Naive thymus-derived CD4-positive, alpha-beta T cell (primary cell): Measurements from ENCODE around the gene RRAS. TPM values are rescaled to one million over a fixed set of nuclear protein-coding genes. Genes with fewer than 3 reads are reported as not detected.

Source experiments
- ATAC-seq: fragments of 150-1000 bp; cut with Tn5 transposase; 2 replicates; pipeline ENCODE4 v1.10.0; 2021; ENCODE audit warnings: mild to moderate bottlenecking, moderate library complexity
- CTCF ChIA-PET: fragments of 350-600 bp; sonication (Branson Sonifier 250); formaldehyde crosslinking; loops from one replicate; lab custom pipeline; 2021; ENCODE audit warnings: antibody characterized with exemption; lab: Charles Lee
- POLR2A ChIA-PET: fragments of 350-600 bp; sonication (Branson Sonifier 250); formaldehyde crosslinking; loops from one replicate; lab custom pipeline; 2021; ENCODE audit warnings: antibody characterized with exemption, inconsistent platforms; lab: Charles Lee
- DNase-seq, 9 donors: peaks; one replicate each; pipeline versions ENCODE4 v3.0.0 to v3.0.0-alpha.2; 2020 to 2022; ENCODE audit warnings: mixed read lengths in 1 of 9
- H3K27ac ChIP-seq: one replicate; pipeline ENCODE4 v1.7.0; 2013; ENCODE audit warnings: mild to moderate bottlenecking, low read depth, low read length, moderate library complexity
- H3K27me3 ChIP-seq, 2 donors: one replicate each; pipeline ENCODE4 v1.7.0; 2013; ENCODE audit warnings: low read length in 2 of 2, mild to moderate bottlenecking in 2 of 2, moderate library complexity in 2 of 2; ENCODE audit not compliant: control insufficient read depth in 2 of 2, insufficient read depth in 2 of 2
- H3K36me3 ChIP-seq, 3 experiments: 1 replicate in 2 of 3; 2 replicates in 1 of 3; pipeline ENCODE4 v1.7.0; 2013; ENCODE audit warnings: low read length in 3 of 3, mild to moderate bottlenecking in 3 of 3, moderate library complexity in 1 of 3; ENCODE audit not compliant: insufficient read depth in 3 of 3, control insufficient read depth in 2 of 3
- H3K4me1 ChIP-seq, 2 donors: one replicate each; pipeline ENCODE4 v1.7.0; 2013; ENCODE audit warnings: low read length in 2 of 2, mild to moderate bottlenecking in 2 of 2, moderate library complexity in 1 of 2; ENCODE audit not compliant: control insufficient read depth in 2 of 2, insufficient read depth in 2 of 2
- H3K4me3 ChIP-seq: 2 replicates; pipeline ENCODE4 v1.7.0; 2013; ENCODE audit warnings: mild to moderate bottlenecking, low read length
- H3K9me3 ChIP-seq, 3 experiments: 1 replicate in 2 of 3; 2 replicates in 1 of 3; pipeline ENCODE4 v1.7.0; 2013; ENCODE audit warnings: low read length in 3 of 3; ENCODE audit not compliant: control insufficient read depth in 2 of 3
- H3K27ac Mint-ChIP-seq, 9 donors: one replicate each; pipeline ENCODE4 v1.8.0; 2020 to 2022; ENCODE audit warnings: mixed read lengths in 9 of 9, mild to moderate bottlenecking in 8 of 9, moderate library complexity in 5 of 9, inconsistent platforms in 2 of 9
- H3K27me3 Mint-ChIP-seq, 5 donors: one replicate each; pipeline ENCODE4 v1.8.0; 2021 to 2022; ENCODE audit warnings: mixed read lengths in 5 of 5, mild to moderate bottlenecking in 1 of 5
- H3K36me3 Mint-ChIP-seq, 5 donors: one replicate each; pipeline ENCODE4 v1.8.0; 2020 to 2022; ENCODE audit warnings: mixed read lengths in 5 of 5, mild to moderate bottlenecking in 3 of 5, inconsistent platforms in 1 of 5
- H3K4me1 Mint-ChIP-seq, 7 donors: one replicate each; pipeline ENCODE4 v1.8.0; 2020 to 2022; ENCODE audit warnings: mixed read lengths in 7 of 7, mild to moderate bottlenecking in 3 of 7, inconsistent platforms in 1 of 7
- H3K4me3 Mint-ChIP-seq, 10 donors: one replicate each; pipeline ENCODE4 v1.8.0; 2020 to 2022; ENCODE audit warnings: mild to moderate bottlenecking in 10 of 10, mixed read lengths in 10 of 10, moderate library complexity in 6 of 10, inconsistent platforms in 2 of 10
- H3K9me3 Mint-ChIP-seq, 11 donors: one replicate each; pipeline ENCODE4 v1.8.0; 2020 to 2022; ENCODE audit warnings: mixed read lengths in 11 of 11, mild to moderate bottlenecking in 4 of 11, inconsistent platforms in 1 of 11, moderate library complexity in 1 of 11
- intact Hi-C, 2 donors: fragments of 100-400 bp; cut with micrococcal nuclease; formaldehyde crosslinking; loops; one replicate each; pipeline ENCODE4 v1.15.1; 2023
- polyA plus RNA-seq, 2 donors: library from polyadenylated mRNA; unstranded; fragments of 300-500 nt; fragmentation: Illumina TruSeq; gene quantifications; one replicate each; pipeline ENCODE4 v1.2.3, GENCODE V29; 2021
- total RNA-seq, 6 experiments: library from RNA in 5 of 6; stranded (reverse) in 5 of 6; gene quantifications; 1 replicate in 5 of 6; 2 replicates in 1 of 6; pipeline ENCODE4 v1.2.3 and lab custom pipeline; 2021 to 2026

Gene RRAS
- total and polyA plus RNA-seq, 7 experiments from 2014 or later, result 11.0 to 37.0 (median 13.9) TPM

DNA sequence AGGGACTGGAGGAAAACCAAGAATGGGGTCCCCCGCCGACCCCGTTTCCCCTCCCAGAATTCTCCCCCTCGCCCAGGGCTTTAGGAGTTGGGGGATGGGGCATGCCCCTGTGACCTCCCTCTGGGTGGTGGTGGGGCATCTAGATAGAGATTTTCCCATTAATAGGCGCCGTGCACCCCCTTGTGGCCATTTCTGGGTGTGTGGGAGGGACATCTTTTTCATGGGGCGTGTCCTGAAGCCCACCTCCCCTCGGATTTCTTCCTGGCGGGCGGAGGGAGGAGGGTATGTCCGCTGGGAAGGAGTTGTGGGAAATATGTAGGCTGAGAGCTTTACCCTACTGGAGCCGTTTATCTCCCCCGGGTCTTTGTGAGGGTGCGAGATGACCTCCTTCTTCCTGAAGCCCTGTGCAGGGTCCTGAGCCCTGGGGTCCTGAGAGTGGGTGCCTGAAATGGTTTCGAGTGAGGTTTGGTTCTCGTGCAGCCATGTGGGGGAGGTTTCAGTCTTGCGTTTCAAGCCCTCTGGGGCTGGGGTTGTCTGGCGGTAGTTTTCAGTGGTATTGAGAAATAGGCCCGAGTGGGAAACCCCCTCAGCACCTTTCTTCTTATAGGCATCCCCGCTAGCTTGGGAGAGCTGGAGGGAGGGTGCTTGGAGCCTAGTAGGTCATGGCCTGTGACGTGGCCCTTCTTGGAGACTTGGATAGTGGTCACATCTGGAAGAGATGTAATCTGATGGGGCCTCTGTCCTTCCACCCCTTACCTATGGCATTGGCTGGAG, 38.1 kb upstream of the RRAS start:
- H3K27ac ChIP-seq, result peak overlapping the region; percentile 95
- Mint-ChIP-seq H3K4me1 (peaks cover 10 to 43% (median 36%) of the 10 kb centered on the region in 7 donors), H3K36me3 (peaks cover 0 to 7% (median 0%) of the 10 kb centered on the region in 5 donors), H3K9me3 (no peaks in the 10 kb centered on the region), H3K4me3 (peak overlapping the region; percentile 84 to 100 (median 92)), H3K27ac (peak overlapping the region; percentile 83 to 97 (median 94)), H3K27me3 (no peaks in the 10 kb centered on the region)
- H3K27me3 ChIP-seq, result no peaks in the 10 kb centered on the region
- peak; percentile 68 to 87 (median 81) for DNase-seq
- intact Hi-C loops, result loop anchor here (1.0 to 10.0 kb wide), 19 partner anchors 38 to 1043 kb away; partner anchors contain the start of genes DBP (in 2 of the 2), FLT3LG (in 2 of the 2), AKT1S1 (in 1 of the 2) and ALDH16A1 (in 1 of the 2)
- peaks cover 3 to 23% (median 8%) of the 10 kb centered on the region in 3 experiments for H3K36me3 ChIP-seq
- H3K4me1 ChIP-seq, result peaks cover 18 to 23% of the 10 kb centered on the region in 2 donors
- H3K4me3 ChIP-seq, result peak overlapping the region; percentile 86
- peak; percentile 19 for ATAC-seq
- no peaks in the 10 kb centered on the region for H3K9me3 ChIP-seq
- CTCF ChIA-PET, result interaction anchor here (0.6 to 2.2 kb wide), 19 partner anchors 13 to 452 kb away, joined by 3 to 12 read pairs (median 4); partner anchors contain the start of genes CPT1C, FLT3LG and SCAF1
- POLR2A ChIA-PET, result interaction anchor here (0.6 to 8.5 kb wide), 17 partner anchors 11 to 841 kb away, joined by 3 to 91 read pairs (median 4); partner anchors contain the start of genes ADM5, ALDH16A1, BCL2L12 and FLT3LG

DNA sequence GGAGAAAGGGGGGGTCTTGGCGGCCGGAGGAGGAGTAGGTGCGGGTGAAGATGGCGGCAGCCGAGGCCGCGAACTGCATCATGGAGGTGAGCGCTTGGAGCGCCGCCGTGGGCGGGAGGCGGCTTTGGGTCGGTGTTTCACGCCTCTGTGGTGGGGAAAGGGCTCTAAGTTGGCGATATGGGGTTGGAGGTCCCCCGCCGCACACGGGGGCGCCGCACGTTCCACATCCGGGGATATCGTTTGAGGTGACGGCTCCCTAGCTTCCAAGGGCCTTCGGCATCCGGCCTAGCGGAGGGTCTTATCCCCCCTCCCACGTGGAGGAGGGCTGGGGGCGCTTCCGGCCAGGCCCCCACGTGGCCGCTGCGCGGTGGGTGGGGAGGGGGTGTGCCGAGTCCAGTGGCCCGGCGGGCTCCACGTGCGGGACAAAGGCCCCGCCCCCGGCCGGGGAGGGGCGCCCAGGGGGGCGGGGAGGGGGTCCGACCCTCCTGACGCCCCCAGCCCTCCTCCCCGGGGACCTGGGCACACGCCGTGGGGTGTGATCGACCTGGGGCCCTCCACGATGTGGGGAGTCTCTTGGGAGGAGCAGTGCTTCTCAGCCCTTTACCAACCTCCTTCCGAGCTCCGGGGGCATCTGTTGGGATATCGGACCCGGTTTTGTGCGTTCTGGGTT, 37.4 kb upstream of the RRAS start, which contains the start of gene PRMT1:
TSS of gene PRMT1 (plus strand) at position 41 of the 670 bp plus-strand sequence. CDS start at position 51, 10 bp downstream.
- DNase-seq (peak in 5 of 9 donors; percentile 61 to 75 (median 70)), ATAC-seq (no peak)
- intact Hi-C loops, result loop anchor here (1.0 to 10.0 kb wide), 13 partner anchors 37 to 1043 kb away; partner anchors contain the start of genes DBP (in 2 of the 2), AKT1S1 (in 1 of the 2), ALDH16A1 (in 1 of the 2) and AP2A1 (in 1 of the 2)
- Histone ChIP-seq H3K36me3 (peaks cover 3 to 17% (median 7%) of the 10 kb centered on the region in 3 experiments), H3K27me3 (no peaks in the 10 kb centered on the region), H3K4me1 (peaks cover 18 to 23% of the 10 kb centered on the region in 2 donors), H3K4me3 (peak within 1 kb of the TSS; percentile 86), H3K9me3 (no peaks in the 10 kb centered on the region), H3K27ac (peak within 1 kb of the TSS; percentile 95)
- Mint-ChIP-seq H3K36me3 (peaks cover 0 to 5% (median 0%) of the 10 kb centered on the region in 5 donors), H3K4me1 (peaks cover 12 to 45% (median 37%) of the 10 kb centered on the region in 7 donors), H3K9me3 (no peaks in the 10 kb centered on the region), H3K4me3 (peak within 1 kb of the TSS; percentile 91 to 100 (median 98)), H3K27me3 (no peaks in the 10 kb centered on the region), H3K27ac (peak within 1 kb of the TSS; percentile 93 to 100 (median 99))
- CTCF ChIA-PET, result interaction anchor here (0.6 to 2.2 kb wide), 13 partner anchors 13 to 285 kb away, joined by 3 to 12 read pairs (median 4); partner anchors contain the start of genes CPT1C, FLT3LG and SCAF1
- POLR2A ChIA-PET, result interaction anchor here (0.6 to 8.5 kb wide), 23 partner anchors 9 to 840 kb away, joined by 3 to 91 read pairs (median 4); partner anchors contain the start of genes ALDH16A1, BCL2L12, FLT3LG and IRF3

GRCh38 chr19:49676784-49677230, 36.9 kb upstream of the RRAS start:
- ATAC-seq (peak; percentile 87), DNase-seq (peak; percentile 84 to 99 (median 97))
- no peaks in the 10 kb centered on the region for H3K27me3 ChIP-seq
- POLR2A ChIA-PET, result interaction anchor here (0.5 to 8.5 kb wide), 23 partner anchors 9 to 233 kb away, joined by 3 to 91 read pairs (median 4); partner anchors contain the start of genes BCL2L12, FLT3LG, IRF3 and NOSIP
- CTCF ChIA-PET, result interaction anchor here (0.7 to 2.7 kb wide), 9 partner anchors 9 to 285 kb away, joined by 3 to 13 read pairs (median 3); no protein-coding TSS in a partner anchor
- Mint-ChIP-seq H3K4me3 (peak overlapping the region; percentile 91 to 100 (median 98)), H3K27me3 (no peaks in the 10 kb centered on the region), H3K4me1 (peaks cover 17 to 50% (median 43%) of the 10 kb centered on the region in 7 donors), H3K36me3 (peaks cover 0 to 3% (median 0%) of the 10 kb centered on the region in 5 donors), H3K27ac (peak overlapping the region; percentile 93 to 100 (median 99)), H3K9me3 (no peaks in the 10 kb centered on the region)
- H3K27ac ChIP-seq, result peak overlapping the region; percentile 95
- H3K4me1 ChIP-seq, result peaks cover 18 to 23% of the 10 kb centered on the region in 2 donors
- intact Hi-C loops, result loop anchor here (1.0 to 10.0 kb wide), 18 partner anchors 12 to 1042 kb away; partner anchors contain the start of genes ALDH16A1 (in 2 of the 2), BCL2L12 (in 2 of the 2), DBP (in 2 of the 2) and IRF3 (in 2 of the 2)
- peak overlapping the region; percentile 86 for H3K4me3 ChIP-seq
- no peaks in the 10 kb centered on the region for H3K9me3 ChIP-seq
- peaks cover 2 to 12% (median 3%) of the 10 kb centered on the region in 3 experiments for H3K36me3 ChIP-seq

- Histone ChIP-seq H3K4me1 (peaks cover 18 to 23% of the 10 kb centered on the region in 2 donors), H3K4me3 (peak overlapping the region; percentile 86)
- peak; percentile 28 for ATAC-seq
These were observed 36.3 kb upstream of the RRAS start for GRCh38 chr19:49676136-49676783.

More at GRCh38 chr19:49676136-49676783, 36.3 kb upstream of the RRAS start:
- H3K36me3 Mint-ChIP-seq, result peaks cover 0 to 3% (median 0%) of the 10 kb centered on the region in 5 donors
- peak overlapping the region; percentile 93 to 100 (median 99) for H3K27ac Mint-ChIP-seq
- Histone ChIP-seq H3K9me3 (no peaks in the 10 kb centered on the region), H3K27ac (peak overlapping the region; percentile 95), H3K36me3 (peaks cover 0 to 8% (median 3%) of the 10 kb centered on the region in 3 experiments), H3K27me3 (no peaks in the 10 kb centered on the region)
- CTCF ChIA-PET, result interaction anchor here (0.7 to 2.7 kb wide), 9 partner anchors 8 to 285 kb away, joined by 3 to 13 read pairs (median 3); no protein-coding TSS in a partner anchor
- intact Hi-C loops, result loop anchor here (1.0 to 10.0 kb wide), 14 partner anchors 11 to 1041 kb away; partner anchors contain the start of genes BCL2L12 (in 2 of the 2), DBP (in 2 of the 2), IRF3 (in 2 of the 2) and AKT1S1 (in 1 of the 2)
- no peak for DNase-seq
- no peaks in the 10 kb centered on the region for H3K9me3 Mint-ChIP-seq
- peak overlapping the region; percentile 91 to 100 (median 98) for H3K4me3 Mint-ChIP-seq
- no peaks in the 10 kb centered on the region for H3K27me3 Mint-ChIP-seq
- peaks cover 18 to 50% (median 44%) of the 10 kb centered on the region in 7 donors for H3K4me1 Mint-ChIP-seq
- POLR2A ChIA-PET, result interaction anchor here (0.5 to 8.5 kb wide), 21 partner anchors 10 to 232 kb away, joined by 3 to 91 read pairs (median 5); partner anchors contain the start of genes BCL2L12, IRF3, NOSIP and PRR12
